Eye (tissue), 1 donor: ENCODE results near the gene NLK.
"Not testable (repeated sequence)": the region's sequence is repeated elsewhere in the genome, so short reads cannot be mapped to it uniquely, and the experiment has no call there.

Source experiments
- DNase-seq: peaks from one replicate; pipeline ENCODE4 v3.0.0-alpha.2; 2015

NLK gene

DNA sequence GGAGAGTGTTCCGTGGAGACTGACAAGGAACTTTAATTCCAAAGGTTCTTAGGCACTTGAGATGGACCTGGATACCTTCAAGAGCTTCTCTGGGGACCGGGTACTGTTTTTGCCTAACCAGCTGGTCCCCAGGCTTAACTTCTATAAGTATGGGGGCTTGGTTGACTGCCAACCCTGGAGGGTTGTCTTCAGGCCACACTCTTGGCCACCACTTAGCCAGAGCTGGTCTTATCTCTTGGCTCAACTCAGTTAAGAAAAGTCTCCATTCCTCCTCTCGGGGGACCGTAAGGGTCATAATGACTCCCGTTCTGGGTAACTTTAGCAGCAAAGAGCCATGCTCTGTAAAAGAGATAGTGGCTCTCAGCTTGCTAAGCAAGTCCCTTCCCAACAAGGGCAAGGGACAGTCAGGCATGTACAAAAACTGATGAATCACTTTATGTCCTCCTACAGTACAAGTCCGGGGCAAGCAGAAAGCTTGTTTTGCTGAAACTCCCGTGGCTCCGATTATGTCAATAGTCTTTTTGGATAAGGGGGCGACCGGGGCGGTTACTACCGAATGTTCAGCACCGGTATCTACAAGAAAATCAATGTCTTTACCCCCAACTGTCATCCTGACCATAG is 193.7 kb downstream of the NLK start:
- DNase-seq: not testable (repeated sequence)

DNA sequence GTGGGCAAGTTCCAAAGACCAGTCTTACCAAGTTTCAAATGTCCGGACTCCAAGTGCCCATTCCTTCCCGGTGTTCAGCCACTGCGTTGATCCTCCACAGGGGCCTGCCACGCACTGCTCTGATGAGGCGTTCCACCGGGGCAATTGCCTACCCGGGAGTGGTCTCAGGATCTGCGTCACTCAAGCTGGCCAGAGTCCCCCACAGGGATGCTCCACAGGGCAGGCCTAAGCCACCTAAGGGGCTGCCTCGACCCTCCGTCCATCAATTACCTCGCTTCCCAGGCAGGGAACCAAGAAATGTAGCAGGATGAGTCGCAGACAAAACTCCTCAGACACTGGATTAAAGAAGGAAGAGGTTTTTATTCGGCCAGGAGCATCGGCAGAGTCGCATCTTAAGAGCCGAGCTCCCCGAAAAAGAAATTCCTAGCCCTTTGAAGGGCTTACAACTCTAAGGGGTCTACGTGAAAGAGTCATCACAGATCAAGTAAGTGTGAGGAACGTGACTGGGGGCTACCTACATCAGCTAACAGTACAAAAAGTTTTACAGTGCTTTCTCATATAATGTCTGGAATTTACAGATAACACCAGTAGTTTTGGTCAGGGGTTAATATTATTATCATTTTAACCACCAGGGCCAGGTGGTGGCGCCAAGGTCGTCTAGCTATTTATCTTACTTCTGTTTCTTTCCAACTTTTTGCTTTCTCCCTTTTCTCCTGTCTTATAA is 196.2 kb downstream of the NLK start:
- DNase-seq: not testable (repeated sequence)

- no peak for DNase-seq
Observed at GRCh38 chr17:28239271-28239624, 196.8 kb downstream of the NLK start.

DNA sequence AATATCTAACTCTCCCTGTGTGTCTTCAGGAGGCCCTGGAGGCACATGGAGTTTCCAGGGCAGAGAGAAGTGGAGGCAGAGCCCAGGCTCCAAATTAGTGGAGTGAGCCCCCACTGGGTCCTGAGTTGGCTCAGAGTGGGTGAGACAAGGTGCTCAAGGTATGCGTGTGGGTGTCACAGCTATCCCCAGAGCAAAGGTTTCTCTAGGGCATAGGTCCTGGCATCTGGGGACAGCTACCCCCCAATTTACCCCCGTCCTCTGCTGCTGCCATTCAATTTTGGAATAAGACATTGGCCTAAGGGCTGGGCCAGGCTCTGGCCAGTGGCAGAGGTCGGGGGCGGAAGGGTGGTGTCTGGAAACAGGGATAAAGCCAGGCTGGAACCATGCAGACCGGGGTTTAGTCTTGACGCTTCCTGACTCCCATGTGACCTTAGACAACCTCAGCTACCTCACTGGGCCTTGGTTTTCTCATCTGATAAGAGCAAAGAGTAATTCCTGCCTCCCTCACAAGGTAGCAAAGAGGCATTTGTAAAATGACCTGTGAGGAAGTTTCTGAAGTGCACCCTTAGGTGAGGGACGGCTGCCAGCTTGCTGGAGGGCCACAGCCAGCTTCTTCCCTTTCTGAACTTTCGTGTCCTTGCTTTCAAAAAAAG is 198.3 kb downstream of the NLK start:
- no peak for DNase-seq

GRCh38 chr17:28242791-28243190 is 200.3 kb downstream of the NLK start:
- DNase-seq: no peak

DNA sequence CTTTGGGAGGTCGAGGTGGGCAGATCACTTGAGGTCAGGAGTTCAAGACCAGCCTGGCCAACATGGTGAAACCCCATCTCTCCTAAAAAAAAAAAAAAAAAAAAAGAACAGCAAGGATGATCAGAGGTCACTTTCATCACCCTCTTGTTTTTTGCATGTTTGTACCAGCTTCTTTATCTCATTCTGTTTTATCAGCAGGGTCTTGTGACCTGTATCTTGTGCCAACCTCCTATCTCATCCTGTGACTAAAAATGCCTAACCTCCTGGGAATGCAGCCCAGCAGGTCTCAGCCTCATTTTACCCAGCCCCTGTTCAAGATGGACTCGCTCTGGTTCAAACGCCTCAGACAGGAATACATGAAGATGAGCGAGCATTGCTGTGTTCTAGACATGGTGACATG is 200.8 kb downstream of the NLK start:
- DNase-seq: not testable (repeated sequence)

DNA sequence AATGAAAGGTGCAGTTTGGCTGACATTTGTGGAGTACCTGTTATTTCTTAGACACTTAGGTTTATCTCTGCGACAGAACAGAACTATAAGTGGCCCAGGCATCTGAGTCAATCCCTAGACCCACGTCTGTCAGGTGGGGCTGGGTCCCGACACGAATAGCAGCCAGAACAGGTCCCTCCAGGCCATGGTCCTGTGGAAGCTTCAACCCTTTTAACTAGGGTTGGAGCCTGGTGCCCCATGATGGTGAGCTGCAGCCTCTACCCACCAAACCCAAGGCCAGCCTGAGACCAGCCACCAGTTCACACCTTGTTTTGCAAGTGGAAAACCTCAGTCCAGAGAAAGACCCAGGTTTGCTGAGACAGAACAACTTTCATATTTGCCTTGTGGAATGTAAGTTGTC is 202.0 kb downstream of the NLK start:
- no peak for DNase-seq
